Measurements from ENCODE around the gene DOCK1.
"Not testable (repeated sequence)": the region's sequence is repeated elsewhere in the genome, so short reads cannot be mapped to it uniquely, and the experiment has no call there.

DOCK1 gene

DNA sequence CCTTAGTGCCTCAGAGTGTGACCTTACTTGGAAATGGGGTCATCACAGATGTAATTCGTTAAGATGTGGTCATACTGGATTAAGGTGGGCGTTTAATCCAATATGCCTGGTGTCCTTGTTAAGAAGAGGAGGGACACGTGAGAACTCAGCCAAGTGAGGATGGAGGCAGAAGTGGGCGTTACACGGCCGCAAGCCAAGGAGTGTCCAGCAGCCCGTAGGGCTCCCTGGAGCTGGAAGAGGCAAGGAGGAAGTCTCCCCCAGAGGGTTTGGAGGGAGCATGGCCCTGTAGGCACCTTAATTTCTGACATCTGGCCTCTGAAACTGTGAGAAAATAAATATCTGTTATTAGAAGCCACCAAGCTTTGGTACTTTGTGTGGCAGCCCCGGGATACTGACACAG lies 21.3 kb downstream of the DOCK1 start:
- no peak for DNase-seq

DNA sequence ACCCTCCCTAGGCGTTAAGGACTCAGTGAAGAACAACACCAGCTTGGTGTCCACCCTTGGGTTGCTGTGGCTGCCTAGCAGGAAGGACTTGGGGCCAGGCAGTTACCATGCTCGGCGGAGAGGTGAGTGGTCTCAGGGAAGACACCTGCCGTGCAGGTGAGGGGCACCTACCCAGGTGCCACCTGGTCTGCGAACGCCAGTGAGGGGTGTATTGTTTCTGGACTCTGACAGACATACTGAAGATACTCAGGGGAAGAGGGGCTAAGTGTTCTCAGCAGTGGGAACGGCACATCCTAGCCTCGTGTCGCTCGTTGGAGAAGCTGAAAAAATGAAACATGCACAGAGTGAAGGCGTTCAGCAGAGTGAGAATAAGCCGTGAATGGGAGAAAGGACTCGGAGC lies 22.6 kb downstream of the DOCK1 start:
- no peak for DNase-seq

GRCh38 chr10:126928274-126928673 lies 23.0 kb downstream of the DOCK1 start:
- no peak for DNase-seq

GRCh38 chr10:126929391-126929790 lies 24.2 kb downstream of the DOCK1 start:
- no peak for DNase-seq

DNA sequence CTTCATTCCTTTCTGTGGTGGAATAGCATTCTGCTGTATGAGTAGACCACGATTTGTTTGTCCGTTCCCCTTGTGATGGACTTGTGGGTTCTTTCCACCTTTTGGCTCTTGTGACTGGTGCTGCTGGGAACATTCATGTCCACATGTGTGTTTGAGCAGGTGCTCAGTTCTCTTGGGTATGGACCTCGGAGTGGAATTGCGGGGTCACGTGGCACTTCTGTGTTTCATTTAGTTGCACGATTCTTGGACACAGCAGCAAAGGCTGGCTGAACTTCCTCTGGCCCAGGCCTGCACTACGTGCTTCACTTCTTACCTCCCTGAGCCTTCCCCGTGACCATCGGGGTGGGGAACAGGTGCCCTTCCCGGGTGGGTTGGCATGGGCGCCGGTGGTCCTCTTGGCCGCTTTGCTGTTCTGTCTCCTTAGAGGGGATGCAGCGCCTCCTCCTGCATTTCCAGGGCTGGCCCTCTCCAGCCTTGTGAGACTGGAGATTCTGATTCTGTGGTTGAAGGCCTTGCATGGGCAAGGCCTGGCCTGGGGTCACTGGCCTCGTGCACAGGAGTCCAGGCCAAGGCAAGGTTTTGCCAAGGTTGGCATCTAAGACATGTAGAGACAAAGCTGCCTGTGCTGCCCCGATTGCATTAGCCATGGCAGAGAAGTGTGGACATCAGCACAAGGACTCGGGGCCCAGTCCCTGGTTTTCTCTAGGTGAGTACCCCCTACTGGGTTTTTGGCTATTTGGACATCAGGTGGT lies 25.1 kb downstream of the DOCK1 start:
- no peak for DNase-seq

- DNase-seq: no peak
Measured at GRCh38 chr10:126930883-126931503, 25.8 kb downstream of the DOCK1 start.

- no peak for DNase-seq
Measured at GRCh38 chr10:126931544-126931943, 26.3 kb downstream of the DOCK1 start.

DNA sequence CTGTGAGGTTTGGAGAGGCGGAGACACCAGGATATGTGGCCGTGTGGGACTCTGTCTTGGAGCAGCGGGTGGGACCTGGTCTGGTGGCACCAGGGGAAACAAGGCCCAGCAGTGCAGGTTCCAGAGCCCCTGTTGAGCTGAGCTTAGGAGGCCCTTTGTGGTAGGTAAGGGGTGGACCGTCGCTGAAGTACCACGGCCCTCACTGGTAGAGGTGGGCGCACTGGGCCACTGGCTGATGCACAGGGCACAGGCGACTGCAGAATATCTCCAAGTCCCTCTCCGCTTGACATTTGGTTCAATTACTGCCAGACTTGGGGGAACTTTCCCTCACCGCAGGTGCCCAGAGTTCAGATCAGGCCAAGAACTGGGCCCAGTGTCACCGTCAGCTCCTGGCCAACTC lies 27.3 kb downstream of the DOCK1 start:
- no peak for DNase-seq

GRCh38 chr10:126933116-126933515 lies 27.9 kb downstream of the DOCK1 start:
- no peak for DNase-seq

DNA sequence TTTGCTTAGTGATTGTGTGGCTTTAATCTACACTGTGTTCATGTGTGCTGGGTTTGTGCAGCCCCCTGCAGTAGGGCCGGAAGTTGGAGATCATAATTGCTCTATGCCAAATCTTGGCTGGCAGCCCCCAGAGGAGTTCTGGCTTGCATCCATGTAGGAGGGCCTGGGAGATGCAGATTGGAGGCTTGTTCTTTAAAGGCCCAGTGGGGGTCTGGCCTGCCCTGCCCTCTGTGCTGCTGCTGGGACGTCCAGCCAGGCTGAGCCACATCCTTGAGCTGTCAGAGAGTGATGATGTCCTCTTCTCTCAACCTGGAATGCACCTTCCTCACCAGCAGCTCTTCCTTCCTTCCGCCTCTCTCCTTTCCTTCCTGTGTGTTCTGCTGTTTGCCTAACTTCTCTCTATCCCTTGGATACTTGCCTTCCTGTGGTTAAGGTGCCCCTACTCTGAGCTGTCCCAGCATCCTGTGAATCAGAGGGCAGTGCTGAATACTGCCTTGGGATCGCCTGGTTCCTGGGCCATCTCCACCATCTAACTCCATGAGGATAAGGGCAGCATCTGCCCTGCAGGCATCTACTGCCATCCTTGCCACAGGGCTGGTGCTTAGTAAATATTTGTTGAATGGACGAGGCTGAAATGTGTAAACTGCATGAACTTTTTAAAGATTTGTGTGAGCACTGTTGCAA lies 30.2 kb downstream of the DOCK1 start:
- DNase-seq: no peak

DNA sequence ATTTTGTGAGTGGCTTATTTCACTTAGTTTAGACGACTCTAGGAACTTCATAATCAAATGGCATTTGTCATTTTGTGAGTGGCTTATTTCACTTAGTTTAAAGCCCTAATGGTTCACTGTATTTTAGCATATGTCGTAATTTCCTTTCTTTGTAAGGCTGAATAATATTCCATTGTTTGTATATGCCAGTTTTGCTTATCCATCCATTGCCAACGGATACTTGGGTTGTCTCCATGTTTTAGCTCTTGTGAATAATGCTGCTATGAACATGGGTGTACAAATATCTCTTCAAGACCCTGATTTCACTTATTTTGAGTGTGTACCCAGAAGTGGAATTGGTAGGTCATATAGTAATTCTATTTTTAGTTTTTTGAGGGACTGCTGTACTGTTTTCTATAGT lies 31.8 kb downstream of the DOCK1 start:
- no peak for DNase-seq

GRCh38 chr10:126938121-126938520 lies 32.9 kb downstream of the DOCK1 start:
- DNase-seq: not testable (repeated sequence)

DNA sequence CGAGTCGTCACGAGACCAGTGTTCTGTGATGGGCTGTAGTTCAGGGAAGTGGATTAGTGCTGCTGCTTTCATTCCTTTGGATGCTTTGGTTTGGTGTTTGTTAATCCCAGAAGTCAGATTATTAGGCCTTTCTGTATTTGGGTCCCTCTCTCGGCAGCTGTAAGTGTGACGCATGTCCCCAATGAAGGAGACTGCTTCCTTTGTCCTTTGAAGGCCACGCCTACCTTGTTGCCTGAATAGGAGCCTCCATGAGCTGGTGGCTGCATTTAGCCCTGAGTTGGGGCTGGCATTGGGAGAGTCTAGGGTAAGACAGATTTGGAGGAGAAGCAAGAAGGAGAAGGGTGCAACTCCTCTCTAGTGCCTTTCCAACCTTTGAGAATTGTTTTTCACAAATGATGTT lies 34.5 kb downstream of the DOCK1 start:
- no peak for DNase-seq

DNA sequence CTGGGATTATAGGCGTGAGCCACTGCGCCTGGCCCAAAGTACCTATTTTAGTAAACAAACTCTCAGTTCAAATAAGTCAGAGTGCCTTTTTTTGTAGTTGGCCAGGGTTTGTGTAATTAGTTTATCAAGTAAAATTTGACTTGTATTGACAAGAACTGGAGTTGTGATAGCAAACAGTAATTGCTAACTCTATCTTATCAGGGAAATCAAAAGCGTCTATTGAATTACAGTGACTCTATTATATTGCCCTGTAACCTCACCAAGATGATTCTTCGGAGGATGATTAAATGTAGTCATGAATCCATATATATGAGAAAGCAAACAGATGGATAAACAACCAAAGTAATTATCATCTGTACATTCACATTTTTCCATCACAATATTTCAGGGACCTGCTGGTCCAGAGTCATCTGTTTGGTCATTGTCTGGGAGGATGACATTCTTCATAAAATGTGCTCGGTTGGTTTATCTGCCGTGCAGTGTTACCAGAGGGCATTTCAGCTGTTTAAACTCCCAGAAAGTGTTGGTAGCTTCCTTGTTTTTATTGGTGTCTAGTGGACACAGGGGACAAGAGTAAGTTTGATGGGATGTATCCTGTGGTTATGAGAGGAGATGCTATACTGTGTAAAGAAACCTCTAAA lies 35.6 kb downstream of the DOCK1 start:
- DNase-seq: no peak

GRCh38 chr10:126944191-126944590 lies 39.0 kb downstream of the DOCK1 start:
- DNase-seq: no peak

DNA sequence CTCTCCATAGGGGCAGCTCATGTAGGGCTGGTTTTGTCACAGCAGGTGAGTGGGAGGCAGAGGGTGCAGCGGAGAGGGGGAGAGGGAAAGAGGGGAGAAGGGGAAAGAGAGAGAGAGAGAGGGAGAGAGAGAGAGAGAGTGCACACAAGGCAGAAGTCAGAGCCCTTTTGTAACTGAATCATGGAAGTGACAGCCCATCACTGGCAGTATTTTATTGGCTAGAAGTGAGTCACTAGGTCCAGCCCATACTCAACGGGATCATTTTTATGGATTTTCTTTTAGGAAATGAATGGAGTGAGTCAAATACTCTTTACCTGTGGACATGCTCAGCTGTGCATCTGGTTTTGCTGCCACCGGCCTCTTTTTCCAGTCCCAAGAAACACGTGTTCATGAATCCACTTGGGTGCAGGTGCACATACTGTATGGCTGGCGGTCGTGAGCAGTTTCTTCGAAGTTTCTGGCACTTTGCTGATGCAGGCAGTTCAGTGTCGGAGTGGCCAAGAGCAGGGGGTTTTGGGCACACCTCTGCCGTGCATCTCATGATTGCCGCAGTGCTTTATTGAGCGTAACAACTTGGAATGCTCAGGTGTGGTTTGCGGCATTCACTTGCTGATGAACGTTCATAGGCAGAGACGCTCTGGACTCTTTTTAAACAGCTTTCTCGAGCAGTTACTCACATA lies 40.3 kb downstream of the DOCK1 start:
- no peak for DNase-seq

- DNase-seq: no peak
Measured at GRCh38 chr10:126946746-126947145, 41.5 kb downstream of the DOCK1 start.

DNA sequence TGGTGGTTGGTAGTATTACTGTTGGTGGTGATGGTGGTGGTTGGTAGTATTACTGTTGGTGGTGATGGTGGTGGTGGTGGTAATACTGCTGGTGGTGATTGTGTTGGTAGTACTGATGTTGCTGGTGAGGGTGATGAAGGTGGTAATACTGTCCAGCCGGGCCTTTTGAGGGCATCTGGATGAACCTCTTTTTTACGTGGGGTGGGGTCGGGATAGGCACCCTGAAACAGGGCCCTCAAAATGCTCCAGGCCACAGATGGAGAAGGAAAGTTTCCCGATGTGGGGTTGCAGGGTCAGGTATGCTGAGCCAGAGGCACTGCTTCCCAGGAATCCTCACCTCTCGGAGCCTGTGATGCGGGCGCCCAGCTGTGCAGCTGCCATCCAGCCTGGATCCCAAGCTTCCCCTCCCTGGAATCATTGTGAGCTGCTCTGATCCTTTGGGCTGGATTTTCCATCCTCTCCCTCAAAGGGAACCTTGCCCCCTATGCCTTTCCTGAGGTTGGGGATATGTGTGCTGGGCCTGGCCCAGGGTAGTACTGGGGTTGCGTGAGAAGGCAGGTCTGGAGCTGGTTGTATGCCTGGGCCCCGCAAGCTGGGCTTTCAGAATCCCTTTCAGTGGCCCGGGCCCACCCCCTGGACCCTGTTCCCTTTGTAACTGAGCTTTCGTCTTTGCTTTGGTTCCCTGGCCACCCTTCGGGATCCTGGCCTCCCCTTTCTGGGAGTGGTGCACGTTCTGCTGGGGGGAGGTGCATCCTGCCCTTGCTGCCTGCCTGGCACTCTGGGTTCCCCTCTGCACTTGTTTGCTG lies 43.3 kb downstream of the DOCK1 start:
- DNase-seq: no peak

DNA sequence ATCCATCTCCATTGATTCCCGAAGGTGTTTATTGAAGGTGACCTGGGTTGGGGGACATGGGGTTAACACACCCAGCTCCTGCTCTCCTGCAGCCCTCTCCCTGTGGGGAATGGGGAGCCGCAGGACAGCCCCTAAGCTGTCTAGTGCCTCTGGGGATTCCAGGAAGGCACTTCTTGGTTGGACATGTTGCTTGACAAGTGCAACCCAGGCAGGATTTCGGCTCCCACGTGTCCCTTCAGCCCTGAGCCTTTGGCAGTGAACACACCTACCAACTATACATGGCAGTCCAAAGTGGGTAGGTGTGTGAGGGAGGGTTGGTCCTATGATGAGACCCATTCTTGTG lies 43.9 kb downstream of the DOCK1 start:
- DNase-seq: no peak

GRCh38 chr10:126950401-126951105 lies 45.3 kb downstream of the DOCK1 start:
- no peak for DNase-seq

GRCh38 chr10:126953886-126954285 lies 48.7 kb downstream of the DOCK1 start:
- no peak for DNase-seq

DNA sequence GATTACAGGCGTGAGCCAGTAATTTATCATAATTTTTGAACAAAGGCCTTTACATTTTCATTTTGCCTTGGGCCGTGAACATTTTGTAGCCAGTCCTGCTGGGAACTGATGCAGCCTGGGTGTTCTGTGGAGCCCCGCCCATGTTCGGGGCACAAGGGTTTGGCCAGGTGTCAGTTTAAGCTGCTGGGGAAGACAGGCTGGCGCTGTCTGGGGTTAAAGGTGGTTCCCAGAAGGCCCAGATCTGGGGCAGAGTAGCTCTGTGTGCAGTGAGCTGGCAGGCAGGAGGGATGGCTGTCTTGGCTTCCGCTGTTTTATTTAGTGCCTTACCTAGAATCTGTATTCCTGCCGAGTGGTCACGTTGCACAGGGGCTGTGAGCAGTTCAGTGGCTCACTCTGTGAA lies 50.2 kb downstream of the DOCK1 start:
- no peak for DNase-seq

Measured in eye (tissue), 1 donor.